Dedifferentiated amniotic fluid mesenchymal stem cell (primary cell): ENCODE results near the gene RHOV.
A peak's percentile ranks its signal among the peaks of the same experiment; 100 is the strongest.

Experiments
- DNase-seq: peaks from one replicate; pipeline ENCODE4 v3.0.0-alpha.2; 2016; ENCODE audit errors: extremely low spot score

Gene RHOV

GRCh38 chr15:40845511-40846284 is 28.3 kb downstream of the RHOV start:
- no peak for DNase-seq

GRCh38 chr15:40845036-40845435 is 29.0 kb downstream of the RHOV start:
- DNase-seq: no peak

- DNase-seq: no peak
Measured at GRCh38 chr15:40844696-40845030, 29.4 kb downstream of the RHOV start.

GRCh38 chr15:40843885-40844695 is 29.9 kb downstream of the RHOV start, which contains the start of gene SPINT1:
Gene SPINT1 (plus strand): TSS chr15:40844048. CDS start chr15:40844555, 507 bp downstream.
- DNase-seq: no peak

GRCh38 chr15:40843261-40843884 is 30.7 kb downstream of the RHOV start:
- no peak for DNase-seq

GRCh38 chr15:40841741-40842140 is 32.3 kb downstream of the RHOV start:
- no peak for DNase-seq

- DNase-seq: no peak
Measured at GRCh38 chr15:40838756-40839155, 35.3 kb downstream of the RHOV start.

GRCh38 chr15:40836020-40836419 is 38.0 kb downstream of the RHOV start:
- DNase-seq: no peak

GRCh38 chr15:40832903-40833302 is 41.1 kb downstream of the RHOV start:
- DNase-seq: no peak

GRCh38 chr15:40831861-40832260 is 42.2 kb downstream of the RHOV start:
- no peak for DNase-seq

GRCh38 chr15:40830884-40831283 is 43.1 kb downstream of the RHOV start:
- DNase-seq: no peak

GRCh38 chr15:40829115-40829514 is 44.9 kb downstream of the RHOV start:
- DNase-seq: no peak

- DNase-seq: no peak
Measured at GRCh38 chr15:40828447-40829036, 45.5 kb downstream of the RHOV start, which contains the start of gene PPP1R14D. Gene PPP1R14D (minus strand): TSS chr15:40828708. CDS start chr15:40828641, 67 bp downstream.

- DNase-seq: no peak
Measured at GRCh38 chr15:40826423-40827075, 47.5 kb downstream of the RHOV start.

- peak; percentile 20 for DNase-seq
Measured at GRCh38 chr15:40825661-40826422, 48.2 kb downstream of the RHOV start.

- DNase-seq: no peak
Measured at GRCh38 chr15:40823572-40824343, 50.3 kb downstream of the RHOV start.
